CD4-positive, alpha-beta T cell treated with Interferon gamma for 1 hour (primary cell): ENCODE measurements around the gene PRKG1.

Experiments used
- DNase-seq: peaks from one replicate; pipeline ENCODE4 v3.0.0-alpha.2; 2020

The PRKG1 gene

GRCh38 chr10:51462076-51462779 lies 387.9 kb downstream of the PRKG1 start:
- no peak for DNase-seq

DNA sequence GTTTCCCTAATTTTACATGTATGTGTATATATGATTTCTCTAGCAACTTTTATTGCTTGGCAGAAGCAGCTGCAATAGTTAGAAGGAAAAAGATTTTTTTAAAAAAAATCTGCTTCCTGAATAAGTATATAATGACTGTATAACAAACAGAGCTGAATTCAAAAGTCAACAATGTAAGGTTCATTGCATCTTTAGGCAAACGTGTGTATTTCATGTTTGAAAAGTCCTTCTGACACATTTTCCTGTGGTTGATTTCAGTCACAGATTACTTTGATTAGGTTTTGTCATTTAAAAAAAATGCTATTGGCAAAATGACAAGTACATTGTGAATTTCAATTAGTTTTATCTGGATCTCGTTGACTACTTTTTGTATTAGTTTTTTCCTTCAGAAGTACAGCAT lies 394.1 kb downstream of the PRKG1 start:
- no peak for DNase-seq

- no peak for DNase-seq
These were observed 395.4 kb downstream of the PRKG1 start for GRCh38 chr10:51469686-51470085.

GRCh38 chr10:51471271-51471670 lies 397.0 kb downstream of the PRKG1 start:
- DNase-seq, result no peak

- no peak for DNase-seq
These were observed 397.9 kb downstream of the PRKG1 start for GRCh38 chr10:51472154-51472553.

DNA sequence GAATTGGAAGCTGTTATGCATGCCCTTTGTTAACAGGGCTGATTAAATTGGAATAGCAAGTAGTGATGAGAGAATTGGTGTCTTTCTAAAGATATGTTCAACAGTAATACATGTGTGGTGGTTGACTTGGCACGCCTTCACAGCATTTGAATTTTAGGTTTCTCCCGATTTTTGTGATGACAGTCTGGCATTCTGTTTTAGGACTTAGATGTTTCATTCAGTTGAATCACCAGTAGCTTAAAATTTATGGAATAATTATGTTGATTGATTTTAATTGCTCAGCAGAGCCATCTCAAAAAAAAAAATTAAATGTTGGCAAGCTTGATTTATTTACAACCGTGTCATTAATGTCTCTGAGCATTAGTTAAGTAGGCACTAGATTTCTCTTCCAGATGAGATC lies 405.4 kb downstream of the PRKG1 start:
- no peak for DNase-seq

DNA sequence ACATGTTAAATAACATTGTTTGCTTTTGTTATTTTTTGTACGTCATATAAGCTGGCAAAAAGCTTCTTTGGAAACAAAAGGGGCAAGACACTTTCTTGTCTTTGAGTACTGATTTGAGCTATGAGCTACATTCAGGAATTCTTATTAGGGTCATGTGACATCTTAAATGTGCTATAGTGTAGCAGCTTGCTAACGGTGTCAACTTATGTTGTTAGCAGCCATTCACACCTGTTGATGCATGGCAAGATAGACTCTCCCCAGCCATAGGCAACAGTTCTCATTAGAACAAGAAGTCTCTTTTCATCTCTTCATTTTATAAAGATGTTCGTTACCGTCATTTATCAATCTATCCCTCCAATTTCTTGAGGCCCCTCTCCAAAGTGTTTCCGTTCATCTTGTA lies 411.4 kb downstream of the PRKG1 start:
- DNase-seq, result no peak

DNA sequence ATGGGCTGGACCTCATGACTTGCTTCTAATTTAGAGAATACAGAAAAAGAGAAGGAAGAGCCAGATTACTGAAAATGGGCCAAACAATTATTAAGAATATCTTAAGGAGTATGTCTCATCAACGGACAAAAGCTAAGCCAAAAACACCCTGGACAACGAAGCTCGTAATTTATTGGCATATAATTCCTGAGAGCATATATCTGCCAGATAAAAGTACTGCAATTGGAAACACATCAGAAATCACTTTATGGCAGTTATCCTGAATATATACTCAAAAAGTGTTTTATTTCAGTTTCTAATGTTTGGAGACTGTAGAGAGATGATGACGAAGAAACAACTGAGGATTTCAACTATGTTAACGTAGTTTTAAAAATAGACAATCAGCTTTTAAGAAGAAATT lies 413.3 kb downstream of the PRKG1 start:
- DNase-seq, result no peak

DNA sequence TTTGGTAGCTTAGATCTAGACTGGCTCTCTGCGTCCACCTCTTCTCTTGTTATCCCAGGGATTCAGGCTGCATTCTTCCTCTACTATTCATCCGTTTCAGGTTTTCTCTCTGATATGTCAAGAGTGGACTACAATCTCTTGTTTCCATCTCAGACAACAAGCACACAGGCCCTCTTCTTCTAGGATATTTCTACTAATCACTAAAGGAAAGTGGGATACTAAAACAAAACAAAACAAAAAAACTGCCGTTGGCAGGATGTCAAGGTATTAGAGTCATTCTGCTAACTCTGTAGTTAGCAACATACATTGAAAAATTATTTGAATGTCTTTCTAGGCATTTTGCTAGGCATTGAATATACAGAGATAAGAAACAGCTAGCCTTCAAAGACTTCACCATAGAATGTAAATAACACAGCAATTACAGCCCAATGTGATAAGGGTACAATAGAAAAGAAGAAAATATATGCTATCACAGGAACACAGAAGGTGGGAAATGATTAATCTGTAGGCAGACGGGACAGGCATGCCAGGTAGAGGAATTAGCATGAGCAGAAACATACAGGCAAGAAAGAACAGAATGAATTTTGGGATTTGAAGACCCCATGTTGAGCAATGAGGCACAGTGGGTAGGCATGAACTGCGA lies 414.6 kb downstream of the PRKG1 start:
- no peak for DNase-seq

GRCh38 chr10:51498424-51498823 lies 424.1 kb downstream of the PRKG1 start:
- no peak for DNase-seq

- no peak for DNase-seq
These were observed 427.1 kb downstream of the PRKG1 start for GRCh38 chr10:51501396-51501795.

- no peak for DNase-seq
These were observed 427.8 kb downstream of the PRKG1 start for GRCh38 chr10:51502124-51502523.

GRCh38 chr10:51503378-51503777 lies 429.1 kb downstream of the PRKG1 start:
- DNase-seq, result no peak

DNA sequence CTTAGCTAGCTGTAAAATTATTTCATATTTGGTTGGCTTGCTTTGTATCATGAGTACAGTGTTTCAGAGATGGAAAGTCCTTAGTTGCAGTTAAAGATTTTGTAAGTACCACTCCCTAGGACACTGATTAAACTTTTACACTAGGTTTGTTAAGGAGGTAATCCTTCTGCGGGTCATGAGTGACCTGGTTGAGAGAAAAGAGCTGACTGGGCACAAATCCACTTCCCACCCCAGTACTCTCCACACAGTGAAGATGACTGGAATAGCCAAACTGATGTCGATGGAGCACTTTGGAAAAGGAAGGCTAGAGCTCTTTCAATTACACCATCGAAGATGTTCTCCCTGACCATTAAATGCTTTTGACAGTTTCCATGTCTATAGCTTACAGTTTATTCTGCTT lies 433.2 kb downstream of the PRKG1 start:
- no peak for DNase-seq

GRCh38 chr10:51508156-51508555 lies 433.9 kb downstream of the PRKG1 start:
- DNase-seq, result no peak

DNA sequence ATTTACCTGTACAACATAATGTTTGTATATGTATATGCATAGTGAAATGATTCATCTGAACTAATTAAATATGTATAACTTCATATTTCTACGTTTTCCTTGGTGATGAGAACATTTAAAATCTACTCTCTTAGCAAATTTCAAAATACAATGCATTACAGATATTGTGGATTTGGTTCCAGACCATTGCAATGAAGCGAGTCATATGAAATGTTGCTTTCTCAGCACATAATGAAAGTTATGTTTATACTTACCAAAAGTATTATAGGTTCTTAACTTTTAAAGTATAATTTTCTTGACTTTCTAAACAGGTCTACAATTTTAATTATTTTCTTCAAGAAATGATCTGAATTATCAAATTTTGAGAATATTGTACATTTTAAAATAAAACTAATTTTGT lies 435.9 kb downstream of the PRKG1 start:
- DNase-seq, result no peak

DNA sequence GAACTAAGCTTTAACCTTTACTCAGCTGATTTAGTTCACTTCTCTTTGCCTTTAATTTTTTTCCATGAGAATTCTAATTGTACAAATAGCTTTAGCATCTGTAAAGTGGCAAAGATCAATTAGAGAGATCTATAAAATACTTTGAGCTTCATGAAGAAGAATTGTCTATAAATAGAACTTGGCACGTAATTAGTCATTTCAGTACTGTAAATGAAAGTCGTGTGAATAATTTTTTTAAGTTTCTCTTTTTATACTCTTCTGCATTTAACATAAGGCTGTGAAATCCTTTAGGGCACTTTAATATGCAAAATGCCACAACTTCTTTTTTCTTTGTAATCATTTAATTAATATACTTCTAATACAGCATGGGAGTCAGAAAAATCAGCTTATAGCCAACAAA lies 447.3 kb downstream of the PRKG1 start:
- no peak for DNase-seq

GRCh38 chr10:51522858-51523257 lies 448.6 kb downstream of the PRKG1 start:
- DNase-seq, result no peak

DNA sequence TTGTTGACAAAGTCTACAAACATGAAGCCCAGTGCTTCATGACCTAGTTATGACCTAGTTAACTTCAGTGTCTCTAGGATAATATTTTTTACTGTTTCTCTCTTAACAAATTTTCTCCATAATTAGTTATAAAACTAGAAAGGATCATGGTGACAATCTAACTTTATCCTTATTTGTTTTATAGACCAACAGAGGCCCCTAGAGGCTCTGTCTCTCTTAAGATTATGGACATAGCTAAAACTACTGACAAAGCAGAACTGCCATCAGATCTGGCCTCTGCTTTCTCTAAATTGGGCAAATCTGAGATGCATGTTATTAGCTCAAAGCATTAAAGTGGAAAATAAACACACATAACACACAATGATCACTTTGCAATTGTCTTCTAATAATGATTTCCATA lies 449.2 kb downstream of the PRKG1 start:
- DNase-seq, result no peak

- no peak for DNase-seq
These were observed 449.8 kb downstream of the PRKG1 start for GRCh38 chr10:51524041-51524440.

- DNase-seq, result no peak
These were observed 453.4 kb downstream of the PRKG1 start for GRCh38 chr10:51527522-51528219.

DNA sequence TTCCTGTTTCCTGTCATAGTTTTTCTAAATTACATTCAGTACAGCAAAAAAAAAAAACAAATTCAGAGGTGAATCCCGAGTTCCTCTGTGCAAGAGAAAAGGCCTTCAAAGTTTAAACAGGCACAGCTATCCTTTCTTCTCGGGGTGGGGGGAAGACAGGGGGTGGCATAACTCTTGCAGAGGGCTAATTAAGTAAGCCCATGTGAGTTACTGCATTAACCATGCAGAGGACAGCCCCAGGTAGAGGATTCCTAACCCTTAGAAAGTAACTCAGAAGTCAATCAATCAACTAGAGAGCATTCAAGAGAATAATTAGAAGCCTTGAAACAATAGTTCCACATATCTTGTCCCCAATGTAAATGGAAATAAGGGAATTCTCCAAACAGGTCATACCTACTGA lies 454.2 kb downstream of the PRKG1 start:
- DNase-seq, result no peak

DNA sequence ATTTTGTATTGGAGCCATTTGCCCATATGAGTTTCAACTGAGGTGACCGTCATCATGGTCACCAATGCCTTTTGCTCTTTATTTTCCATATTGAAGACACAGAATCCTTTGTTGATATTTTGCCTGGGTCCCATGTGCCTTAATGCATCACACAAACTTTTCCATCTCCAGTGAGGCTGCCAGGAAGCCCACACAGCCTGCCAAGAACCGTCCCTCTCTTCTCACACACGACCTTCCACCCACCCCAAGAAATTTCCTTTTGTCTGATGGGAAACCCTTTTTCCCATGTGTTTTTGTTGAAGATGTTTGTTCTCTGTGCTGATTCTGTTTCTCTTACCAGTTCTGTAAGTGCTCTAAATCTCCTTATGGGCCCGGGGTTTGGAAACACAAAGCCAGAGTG lies 456.3 kb downstream of the PRKG1 start:
- no peak for DNase-seq

- DNase-seq, result no peak
These were observed 457.8 kb downstream of the PRKG1 start for GRCh38 chr10:51532044-51532443.
